HG03520 (cell line): Measurements from ENCODE around the gene ANKHD1.

ENCODE experiments used
- ATAC-seq: cut with Tn5 transposase; IDR thresholded peaks from one replicate; pipeline ENCODE4 v1.9.1; 2021; ENCODE audit warnings: mild to moderate bottlenecking, moderate library complexity; ENCODE audit not compliant: unreplicated experiment

Gene ANKHD1

GRCh38 chr5:140401362-140402257 is at the start of gene ANKHD1:
ANKHD1 (plus strand) TSS chr5:140401833; CDS start chr5:140401968, 135 bp downstream.
- peak; percentile 81 for ATAC-seq

- no peak for ATAC-seq
These were observed 46.1 kb upstream of the ANKHD1 start for GRCh38 chr5:140355546-140355945.

- ATAC-seq, result peak; percentile 10
These were observed 44.5 kb upstream of the ANKHD1 start for GRCh38 chr5:140356853-140357725.

- ATAC-seq, result peak; percentile 95
These were observed 43.9 kb upstream of the ANKHD1 start for GRCh38 chr5:140357726-140358093.

GRCh38 chr5:140358738-140359310 is 42.8 kb upstream of the ANKHD1 start:
- no peak for ATAC-seq

GRCh38 chr5:140360101-140360500 is 41.5 kb upstream of the ANKHD1 start, which contains the start of gene SLC4A9:
SLC4A9 (plus strand) TSS chr5:140360194; CDS start chr5:140360237, 43 bp downstream.
- no peak for ATAC-seq

GRCh38 chr5:140360681-140361479 is 40.8 kb upstream of the ANKHD1 start:
- ATAC-seq, result no peak

GRCh38 chr5:140361901-140362300 is 39.7 kb upstream of the ANKHD1 start:
- ATAC-seq, result no peak

GRCh38 chr5:140362311-140362710 is 39.3 kb upstream of the ANKHD1 start:
- no peak for ATAC-seq

- ATAC-seq, result peak; percentile 88
These were observed 38.6 kb upstream of the ANKHD1 start for GRCh38 chr5:140362875-140363630.

- no peak for ATAC-seq
These were observed 37.8 kb upstream of the ANKHD1 start for GRCh38 chr5:140363631-140364471.

- no peak for ATAC-seq
These were observed 37.2 kb upstream of the ANKHD1 start for GRCh38 chr5:140364472-140364765.

- no peak for ATAC-seq
These were observed 36.4 kb upstream of the ANKHD1 start for GRCh38 chr5:140365282-140365681.

GRCh38 chr5:140365941-140366340 is 35.7 kb upstream of the ANKHD1 start:
- no peak for ATAC-seq

GRCh38 chr5:140366589-140367255 is 34.9 kb upstream of the ANKHD1 start:
- no peak for ATAC-seq

- no peak for ATAC-seq
These were observed 34.2 kb upstream of the ANKHD1 start for GRCh38 chr5:140367256-140368013.

GRCh38 chr5:140371356-140372151 is 30.1 kb upstream of the ANKHD1 start:
- no peak for ATAC-seq
